HG02678 (cell line): ENCODE measurements around the gene NECTIN1.

Experiments
- ATAC-seq: cut with Tn5 transposase; IDR thresholded peaks from one replicate; pipeline ENCODE4 v1.9.1; 2021; ENCODE audit warnings: mild to moderate bottlenecking, moderate library complexity; ENCODE audit not compliant: unreplicated experiment

The NECTIN1 gene

DNA sequence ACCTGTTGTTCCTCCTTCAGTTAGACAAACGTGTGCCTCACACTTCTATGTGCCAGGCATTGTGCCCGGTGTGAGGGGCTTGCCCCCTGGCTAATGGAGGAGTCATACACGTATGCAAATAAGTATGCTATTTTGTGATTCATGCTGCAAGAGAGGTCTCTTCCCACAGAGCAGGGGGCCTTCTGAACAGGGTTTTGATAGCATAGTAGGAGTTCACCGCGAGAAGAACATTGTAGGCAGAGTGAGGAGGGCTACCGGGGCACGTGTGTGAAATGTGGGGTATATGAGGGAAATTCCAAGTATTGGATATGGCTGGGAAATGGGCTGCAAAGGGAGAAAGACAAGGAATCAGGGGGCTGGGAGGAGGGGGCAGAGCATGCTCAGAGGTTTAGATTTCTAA, 84.5 kb downstream of the NECTIN1 start:
- no peak for ATAC-seq

DNA sequence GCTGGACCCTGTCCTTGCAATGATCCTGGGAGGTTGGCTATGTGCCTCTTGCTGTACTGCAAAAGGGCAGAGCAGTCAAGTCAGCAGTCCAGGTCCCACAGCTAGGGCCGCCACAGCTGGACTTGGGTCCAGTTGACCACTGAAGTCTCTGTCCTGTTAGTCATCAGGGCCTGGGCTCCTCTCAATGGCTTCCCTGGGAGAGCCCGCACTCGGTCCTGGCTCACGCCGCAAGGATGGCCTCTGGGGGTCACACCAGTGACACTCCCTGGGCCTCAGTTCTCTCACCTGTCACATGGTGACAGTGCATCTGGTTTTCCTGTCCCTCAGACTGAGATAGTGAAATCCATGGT, 85.1 kb downstream of the NECTIN1 start:
- ATAC-seq: no peak

DNA sequence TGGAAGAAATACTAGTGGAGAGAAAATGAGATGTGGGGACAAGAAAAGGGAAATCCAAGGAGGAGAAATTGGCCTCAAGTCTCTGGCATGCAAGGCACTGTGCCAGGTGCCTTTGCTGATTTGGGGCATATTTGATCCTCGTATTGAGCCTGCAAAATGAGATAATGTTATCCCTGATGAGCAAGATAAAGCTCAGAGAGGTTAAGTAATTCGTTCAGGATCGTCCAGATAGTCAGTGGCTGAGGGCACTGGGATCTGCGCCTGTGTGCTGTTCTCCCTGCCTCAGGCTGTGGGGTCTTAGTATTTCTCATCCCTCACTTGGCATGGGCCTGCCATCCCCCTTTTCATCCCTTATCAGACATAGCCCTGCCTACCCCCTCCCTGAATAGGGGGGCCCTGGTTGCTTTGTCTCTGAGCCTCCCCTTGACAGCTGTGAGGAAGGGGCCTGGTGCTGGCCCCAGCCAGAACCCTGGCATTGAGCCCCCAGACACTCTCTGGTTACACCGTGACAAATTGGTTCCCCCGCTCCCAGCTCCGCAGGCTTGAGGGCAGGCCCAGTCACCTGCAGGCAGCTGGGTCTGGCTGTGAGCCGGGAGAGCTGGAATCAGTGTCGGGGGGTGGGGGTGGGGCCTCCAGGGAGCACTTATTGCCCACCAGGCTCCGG, 85.7 kb downstream of the NECTIN1 start:
- ATAC-seq: no peak

DNA sequence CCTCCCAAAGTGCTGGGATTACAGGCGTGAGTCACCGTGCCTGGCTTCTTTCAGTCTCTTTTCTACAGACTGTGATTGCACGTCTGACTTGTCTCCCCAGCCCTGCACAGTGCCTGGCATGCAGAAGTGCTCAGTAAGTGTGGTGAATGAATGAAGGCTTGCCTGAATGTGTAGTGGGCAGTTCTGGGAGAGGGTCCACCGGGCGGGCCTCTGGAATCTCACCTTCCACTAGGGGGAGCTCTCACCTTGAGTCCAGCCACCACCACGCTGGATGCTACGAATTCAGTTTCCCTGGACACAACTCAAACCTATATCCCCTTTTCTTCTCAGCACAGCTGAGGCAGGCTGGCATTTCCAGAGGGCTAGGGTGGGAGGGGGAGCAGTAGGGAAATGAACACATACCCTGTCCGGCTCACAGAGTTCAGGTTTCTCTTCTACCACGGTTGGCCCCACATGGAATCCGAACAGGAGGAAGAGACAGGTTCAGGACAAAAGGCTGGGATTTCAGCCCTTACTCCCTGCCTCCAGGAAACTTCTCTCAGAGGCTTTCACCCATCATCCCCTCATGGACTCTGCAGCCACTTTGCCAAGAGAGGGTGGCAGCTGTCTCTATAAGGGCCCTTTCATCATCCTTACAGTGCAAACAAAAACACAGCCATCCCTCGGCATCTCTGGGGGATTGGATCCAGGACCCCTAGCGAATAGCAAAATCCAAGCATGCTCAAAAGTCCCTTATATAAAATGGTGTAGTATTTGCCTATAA, 86.8 kb downstream of the NECTIN1 start:
- no peak for ATAC-seq

DNA sequence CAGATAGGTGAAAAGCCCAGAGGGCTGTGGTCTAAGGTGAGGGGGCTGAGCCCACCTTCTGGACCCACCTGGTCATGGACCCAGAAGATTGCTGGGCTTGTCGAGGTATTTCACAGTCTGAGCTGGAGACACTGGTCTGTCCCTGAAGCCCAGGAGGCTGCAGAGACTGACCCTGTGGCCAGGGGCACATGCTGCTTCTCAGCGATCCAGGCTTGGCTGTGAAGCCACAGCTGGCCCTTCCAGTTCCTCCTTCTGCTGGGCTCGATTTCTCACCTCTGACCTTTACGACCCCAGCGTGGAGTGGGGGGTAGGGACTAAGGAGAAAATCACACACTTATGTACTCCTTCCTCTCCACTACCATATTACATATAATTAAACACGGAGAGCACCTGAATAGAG, 88.5 kb downstream of the NECTIN1 start:
- ATAC-seq: no peak

DNA sequence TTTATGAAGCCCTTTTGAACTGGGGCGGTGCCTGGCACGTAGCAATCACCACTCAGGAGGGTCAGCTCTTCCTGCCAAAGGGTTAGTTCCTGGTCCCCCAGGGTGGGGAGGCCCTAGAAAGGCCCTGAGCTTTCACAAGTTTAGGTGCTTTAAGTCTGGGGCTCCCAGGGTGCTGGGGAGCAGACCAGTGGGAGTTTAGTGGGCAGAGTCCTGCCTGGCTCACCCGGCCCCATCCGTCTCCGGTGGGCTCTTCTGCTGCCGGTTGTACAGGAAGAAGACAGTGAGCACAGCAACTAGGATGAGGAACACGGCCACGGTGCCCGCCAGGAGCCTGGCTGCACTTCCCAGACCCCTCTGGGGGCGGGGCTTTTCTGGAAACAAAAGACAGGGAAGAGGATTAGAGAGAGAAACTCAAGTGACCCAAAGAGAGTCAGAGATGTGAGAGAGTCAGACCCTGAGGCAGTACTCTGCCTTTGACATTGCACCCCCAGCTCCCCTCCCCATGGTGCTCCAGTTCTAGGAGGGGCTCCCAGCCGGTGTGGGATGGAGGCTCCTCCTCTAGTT, 89.3 kb downstream of the NECTIN1 start:
- no peak for ATAC-seq

DNA sequence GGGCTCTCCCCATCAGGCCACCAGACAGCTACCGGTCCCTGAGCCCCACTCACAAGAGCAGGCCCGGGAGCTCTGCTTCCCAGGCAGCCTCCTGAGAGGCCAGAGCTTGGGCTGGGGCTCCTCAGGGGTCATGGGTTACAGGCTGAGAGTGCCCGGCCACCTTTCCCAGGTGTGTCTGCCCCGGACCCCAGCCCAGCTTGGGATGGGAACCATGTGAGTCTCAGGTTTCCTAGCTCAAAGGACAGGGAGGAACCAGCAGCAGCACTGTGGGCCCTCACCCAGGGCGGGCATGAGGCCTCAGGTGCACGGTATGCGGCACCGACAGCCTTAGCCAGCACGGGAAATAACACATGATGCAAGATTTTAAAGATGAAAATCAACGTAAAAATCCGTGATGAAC, 90.1 kb downstream of the NECTIN1 start:
- ATAC-seq: no peak

DNA sequence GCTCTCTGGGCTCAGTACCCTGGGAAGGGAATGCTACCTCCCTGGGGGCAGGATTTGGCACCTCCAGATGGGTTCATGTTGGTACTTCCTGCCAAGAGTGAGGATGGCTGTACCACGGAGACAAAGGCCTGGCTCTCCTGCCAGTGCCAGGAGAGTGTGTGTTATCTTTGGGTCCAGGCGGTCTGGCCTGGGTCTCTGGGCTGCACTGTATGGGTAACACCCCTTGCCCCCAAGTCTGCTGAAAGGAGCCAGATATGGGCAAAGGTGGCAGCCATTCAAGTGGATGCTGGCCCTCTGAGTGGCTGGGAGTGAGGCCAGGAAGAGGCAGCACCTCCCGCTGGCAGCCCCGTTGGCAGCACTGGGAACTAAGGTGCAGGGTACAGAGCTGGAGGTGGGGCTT, 91.5 kb downstream of the NECTIN1 start:
- ATAC-seq: no peak

DNA sequence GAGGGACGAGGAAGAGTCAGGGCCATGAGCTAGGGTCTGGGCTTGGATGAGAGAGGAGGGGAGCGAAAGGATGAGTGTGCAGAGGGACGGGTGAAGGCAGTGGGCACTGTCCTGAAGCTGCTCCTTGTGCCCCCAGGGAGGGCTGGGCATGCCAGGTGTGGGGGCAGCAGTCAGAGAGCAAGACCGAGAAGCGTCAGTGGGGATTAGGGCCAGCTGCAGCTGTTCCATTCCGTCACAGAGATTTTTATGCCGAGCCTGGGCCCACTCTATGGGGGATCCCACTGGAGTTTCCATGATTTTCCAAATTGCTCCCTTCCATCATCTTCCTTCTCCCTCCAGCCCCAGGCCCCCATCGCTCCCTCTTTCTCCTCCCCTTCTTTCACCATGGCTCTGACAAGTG, 93.2 kb downstream of the NECTIN1 start:
- ATAC-seq: no peak

DNA sequence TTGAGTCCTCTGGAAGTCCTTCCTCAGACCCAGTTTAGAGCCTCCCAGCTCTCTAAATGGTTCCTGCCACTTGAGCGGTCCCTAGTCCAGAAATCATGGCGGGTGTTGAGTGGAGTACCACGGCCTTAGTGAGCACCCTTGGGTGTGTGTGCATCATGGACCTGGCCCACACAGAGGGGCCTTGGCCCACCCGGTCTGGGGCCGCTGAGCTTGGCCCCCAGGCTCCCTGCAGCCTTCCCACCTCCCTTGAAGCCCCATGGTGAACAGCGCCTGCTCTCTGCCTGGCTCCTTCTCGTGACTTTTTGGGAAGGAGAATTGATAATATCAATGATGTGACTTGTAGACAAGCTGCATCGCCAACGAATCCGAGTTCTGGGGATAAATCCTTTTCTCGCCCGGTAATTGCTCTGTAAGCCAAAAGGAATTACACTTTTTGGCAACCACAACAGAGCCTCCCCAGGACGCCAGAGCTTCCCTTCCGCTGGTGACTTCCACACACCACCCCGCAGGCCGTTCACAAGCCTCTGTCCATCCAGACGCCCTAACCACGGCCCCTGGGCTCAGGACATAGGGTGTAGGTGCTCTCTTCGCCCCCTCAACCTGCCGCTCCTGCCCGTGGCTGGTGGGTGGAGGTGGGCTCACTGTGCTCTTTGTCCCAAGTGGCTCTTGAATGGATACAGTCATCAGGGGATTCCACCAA, 93.8 kb downstream of the NECTIN1 start:
- no peak for ATAC-seq

DNA sequence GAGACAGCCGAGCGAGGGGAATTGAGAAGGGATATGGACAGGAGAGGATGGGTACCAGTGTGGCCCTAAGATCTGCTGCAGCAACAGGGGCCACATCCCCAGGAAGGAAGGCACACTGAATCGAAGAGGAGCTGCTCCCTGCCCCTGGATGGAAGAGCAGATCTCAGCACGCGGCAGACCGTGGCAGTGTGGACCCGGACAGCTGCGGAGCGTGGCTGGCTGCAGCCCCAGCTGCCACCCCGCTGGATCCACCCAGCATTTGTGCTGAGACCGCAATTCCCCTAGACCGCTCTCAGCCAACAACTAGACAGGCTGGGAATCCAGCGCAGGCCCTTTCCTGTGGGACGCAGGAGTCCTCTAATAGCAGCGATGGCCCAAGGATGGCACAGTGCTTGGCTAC, 94.7 kb downstream of the NECTIN1 start:
- ATAC-seq: no peak

DNA sequence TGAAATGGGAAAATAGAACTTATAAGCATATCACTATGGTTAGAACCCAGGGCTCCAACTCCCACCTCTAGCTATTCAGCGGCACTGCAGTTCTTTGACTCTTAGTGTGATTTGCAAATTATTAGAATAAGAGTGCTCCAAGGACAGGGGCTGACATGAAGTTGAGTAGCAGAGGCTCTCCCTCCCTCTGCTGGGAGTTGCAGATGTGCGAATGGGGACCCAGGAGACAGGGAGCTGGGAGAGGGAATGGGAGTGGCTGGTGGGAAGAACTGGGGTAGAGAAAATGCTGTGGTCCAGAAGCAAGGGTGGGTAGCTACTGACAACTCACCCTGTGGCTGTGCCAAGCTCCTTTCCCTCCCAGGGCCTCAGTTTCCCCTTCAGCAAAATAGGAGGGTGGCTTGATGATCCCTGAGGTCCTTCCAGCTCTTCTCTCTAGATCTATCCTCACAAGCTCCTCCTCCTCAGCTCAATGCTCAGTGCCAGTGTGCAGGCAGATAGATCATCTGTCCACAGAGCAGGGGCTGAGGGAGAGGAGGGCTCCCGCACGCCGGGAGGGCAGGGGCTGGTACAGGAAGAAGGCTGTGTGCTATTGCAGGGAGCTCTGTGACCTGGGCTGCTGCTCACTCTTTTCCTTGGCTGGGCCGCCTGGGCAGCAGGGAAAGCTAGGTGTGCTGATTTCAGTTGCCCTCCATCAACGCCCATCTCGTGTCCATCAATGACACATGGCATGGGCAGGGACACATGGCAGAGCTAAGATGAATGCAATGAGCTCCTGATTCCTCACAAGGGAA, 99.0 kb downstream of the NECTIN1 start:
- ATAC-seq: no peak

DNA sequence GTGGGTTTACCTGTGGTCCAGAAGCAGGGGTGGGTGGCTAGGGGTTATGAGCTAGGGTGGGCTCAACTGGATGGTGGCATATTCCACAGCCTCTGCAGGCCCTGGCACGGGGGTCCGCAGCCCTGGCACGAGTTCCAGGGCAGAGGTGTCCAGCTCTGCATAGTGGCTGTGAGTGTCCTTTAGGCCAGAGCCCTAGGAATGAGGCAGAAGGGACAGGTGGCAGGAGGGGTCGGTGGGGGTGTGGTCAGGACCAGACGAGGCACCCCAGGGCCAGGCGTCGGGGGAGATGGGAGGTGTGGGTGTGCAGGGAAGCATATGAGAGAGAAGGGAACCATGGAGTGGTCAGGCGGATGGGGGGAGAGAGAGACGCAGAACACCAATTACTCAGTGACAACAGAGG, 99.9 kb downstream of the NECTIN1 start:
- no peak for ATAC-seq

DNA sequence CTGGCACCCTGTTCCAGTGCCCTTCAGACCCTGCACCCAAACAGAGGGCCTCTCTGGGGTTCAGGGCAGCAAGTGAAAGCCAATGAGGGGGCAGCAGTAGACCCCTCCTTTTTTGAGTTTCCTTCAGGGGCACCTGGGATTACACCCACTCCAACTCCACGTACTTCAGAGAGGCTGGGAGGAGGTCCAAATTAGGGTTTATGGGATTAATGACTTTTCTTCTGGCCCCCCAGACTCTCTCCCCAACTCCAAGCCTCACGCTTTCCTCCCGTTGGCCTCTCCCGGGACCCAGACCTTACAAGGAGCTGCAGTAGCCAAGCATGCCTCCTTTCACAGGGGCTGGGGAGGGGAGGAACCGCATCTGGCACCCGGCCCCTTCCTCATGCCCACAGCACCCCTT, 101.7 kb downstream of the NECTIN1 start:
- ATAC-seq: no peak

DNA sequence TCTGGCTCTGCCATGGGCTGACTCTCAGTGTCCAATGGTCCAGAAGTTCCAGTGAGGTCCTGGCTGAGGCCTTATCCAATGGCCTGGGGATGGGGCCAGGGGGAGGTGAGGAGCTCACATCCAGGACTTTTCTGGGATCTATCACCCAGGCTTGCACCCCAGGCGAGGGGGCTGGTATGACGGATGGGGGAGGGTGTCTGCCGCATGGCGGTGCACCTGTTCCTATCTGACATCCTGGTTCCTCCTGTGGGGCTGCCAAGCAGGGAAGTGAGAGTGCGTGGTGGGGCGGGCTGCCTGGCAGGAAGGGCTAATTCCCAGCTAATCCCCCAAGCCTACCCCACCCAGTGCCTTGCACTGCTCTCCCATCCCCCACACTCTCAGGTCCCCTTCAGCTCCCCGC, 102.1 kb downstream of the NECTIN1 start:
- no peak for ATAC-seq

DNA sequence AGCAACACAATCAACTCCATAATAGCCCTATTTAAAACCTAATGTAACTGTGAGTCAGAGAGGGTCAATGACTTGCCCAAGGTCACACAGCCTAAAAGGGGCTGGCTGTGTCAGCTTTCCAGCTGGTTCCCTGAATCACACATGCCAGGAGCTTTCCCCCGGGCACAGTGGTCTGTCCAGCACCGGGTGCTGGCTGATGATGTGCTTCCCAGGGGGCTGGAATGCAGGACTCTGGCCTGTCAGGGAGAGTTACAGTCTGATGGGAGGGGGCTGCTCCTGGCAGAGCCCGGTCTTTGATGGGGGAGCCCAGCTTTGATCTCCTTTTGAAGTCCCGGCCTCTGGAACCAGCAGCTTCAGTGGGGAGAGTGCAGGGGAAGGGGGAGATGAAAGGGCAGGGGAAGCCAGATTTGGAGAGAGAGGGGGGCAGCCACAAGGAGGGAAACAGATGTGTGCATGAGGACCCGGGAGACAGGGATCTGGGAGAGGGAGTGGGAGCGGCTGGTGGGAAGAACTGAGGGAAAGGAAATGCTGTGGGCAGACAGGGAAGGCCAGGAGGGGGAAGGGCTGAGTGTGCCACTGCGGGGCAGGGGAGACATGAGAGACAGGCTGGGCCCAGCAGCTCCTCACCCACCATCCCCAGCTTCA, 102.7 kb downstream of the NECTIN1 start:
- no peak for ATAC-seq

DNA sequence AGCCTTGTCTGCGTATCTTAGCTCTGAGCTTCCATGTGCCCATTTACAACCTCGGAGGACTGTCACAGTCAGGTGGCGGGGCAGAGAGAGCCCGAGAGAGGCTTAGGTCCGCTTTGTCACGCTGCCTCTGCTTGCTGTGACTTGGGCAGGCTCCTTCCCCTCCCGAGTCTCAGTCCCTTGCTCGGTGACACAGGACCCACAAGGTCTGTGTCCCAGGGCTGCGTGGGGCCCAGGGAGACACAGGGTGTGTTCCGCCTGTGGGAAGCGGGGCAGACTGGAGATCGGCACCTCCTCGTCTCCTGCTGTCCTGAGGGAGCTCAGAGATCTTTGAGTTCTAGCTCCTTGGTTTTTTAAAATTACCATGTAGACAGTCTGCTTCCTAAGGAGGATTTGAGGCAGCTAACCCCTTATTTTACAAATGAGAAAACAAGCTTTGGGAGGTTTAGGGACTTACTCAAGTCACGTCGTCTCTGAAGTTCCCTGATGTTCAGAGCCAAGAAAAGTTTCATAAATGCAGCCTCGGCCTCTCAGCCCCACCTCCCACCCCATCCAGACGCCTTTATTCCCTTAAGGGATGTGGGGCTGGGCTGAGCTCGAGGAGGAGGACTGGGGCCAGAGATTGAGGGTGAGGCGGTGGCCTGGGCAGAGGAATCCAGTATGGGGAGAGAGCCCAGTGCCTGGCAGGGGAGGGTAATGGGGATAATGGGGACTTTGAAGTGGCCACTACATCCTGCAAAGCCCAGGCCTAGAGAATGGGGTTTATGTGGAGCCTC, 103.6 kb downstream of the NECTIN1 start:
- ATAC-seq: no peak

DNA sequence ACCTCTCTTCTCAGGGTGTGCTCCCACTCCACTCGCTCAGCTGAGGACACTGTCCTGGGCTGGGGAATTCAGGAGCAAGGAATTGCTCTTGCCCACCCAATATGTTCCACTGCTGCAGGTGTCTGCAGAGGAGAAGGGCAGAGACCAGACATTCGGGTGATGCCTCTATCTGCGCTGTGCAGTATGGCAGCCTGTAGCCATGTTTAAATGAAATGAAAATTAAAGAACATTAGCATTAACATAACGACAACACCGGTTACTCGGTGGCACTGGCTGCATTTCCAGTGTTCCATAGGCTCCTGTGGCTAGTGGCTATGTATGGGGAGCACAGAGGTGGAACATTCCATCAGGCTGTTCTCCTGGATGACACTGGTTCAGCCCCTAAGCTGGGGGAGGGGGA, 104.4 kb downstream of the NECTIN1 start:
- ATAC-seq: no peak

DNA sequence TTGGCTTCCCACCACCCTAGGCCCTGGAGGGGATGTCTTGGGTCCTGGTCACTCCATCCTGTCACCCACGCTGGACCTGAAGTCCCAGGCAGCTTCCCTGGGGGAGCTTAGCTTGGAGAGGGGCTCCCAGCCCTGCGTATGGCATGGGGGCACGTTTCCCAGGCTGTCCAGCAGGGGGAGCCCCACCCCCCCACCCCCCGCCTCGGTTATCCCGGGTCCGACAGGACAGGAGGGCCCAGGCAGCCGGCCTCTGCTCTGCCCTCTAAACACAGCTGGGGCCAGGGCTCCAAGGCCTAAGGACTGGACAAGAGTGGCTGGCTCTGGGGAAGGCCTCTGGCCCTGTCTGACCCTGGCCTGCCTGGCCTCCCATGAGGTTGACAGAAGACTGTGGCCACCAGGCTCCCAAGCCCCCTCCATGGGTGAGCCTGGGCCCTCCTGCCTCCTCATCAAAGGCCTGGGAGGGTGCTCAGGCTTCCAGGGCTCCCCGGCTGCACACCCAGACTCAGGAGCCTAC, 104.8 kb downstream of the NECTIN1 start:
- ATAC-seq: no peak

DNA sequence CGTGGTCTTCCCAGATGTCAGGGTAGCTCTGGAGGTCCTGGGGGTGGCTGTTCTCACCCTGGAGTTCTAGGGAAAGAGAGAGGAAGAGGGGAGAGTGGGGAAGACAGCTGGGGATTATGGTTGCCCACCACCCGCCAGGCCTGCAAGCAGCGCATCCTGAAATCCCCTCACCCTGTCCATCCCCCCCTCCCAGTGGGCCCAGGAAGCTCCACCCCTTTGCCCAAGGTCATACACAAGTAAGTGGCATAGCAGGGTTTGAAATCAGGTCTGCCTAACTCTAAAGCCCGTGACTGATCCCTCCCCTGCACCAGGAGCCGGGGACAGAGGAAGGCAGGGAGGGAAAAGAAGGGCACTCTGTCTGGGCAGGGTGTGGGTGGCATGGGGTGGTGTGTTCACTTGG, 105.3 kb downstream of the NECTIN1 start:
- ATAC-seq: no peak
